Large intestine (tissue), 12 donors: ENCODE data around the gene CROCC. TPM values are rescaled to one million over a fixed set of nuclear protein-coding genes. Genes with fewer than 3 reads are reported as not detected.
"Not testable (repeated sequence)": the region's sequence is repeated elsewhere in the genome, so short reads cannot be mapped to it uniquely, and the experiment has no call there.

Experiments used
- DNase-seq, 2 donors: peaks; one replicate each; pipeline versions ENCODE4 v3.0.0 to v3.0.0-alpha.2; 2013
- H3K27ac ChIP-seq: one replicate; pipeline ENCODE4 v1.5.1; 2013; ENCODE audit warnings: low read length
- H3K27me3 ChIP-seq: 2 replicates; pipeline ENCODE4 v1.6.1; 2013; ENCODE audit warnings: low read length; ENCODE audit not compliant: control insufficient read depth, insufficient read depth
- H3K36me3 ChIP-seq: 2 replicates; pipeline ENCODE4 v1.6.1; 2013; ENCODE audit warnings: low read length; ENCODE audit not compliant: control insufficient read depth, insufficient read depth
- H3K4me1 ChIP-seq: one replicate; pipeline ENCODE4 v1.6.1; 2013; ENCODE audit warnings: low read length; ENCODE audit not compliant: control insufficient read depth, insufficient read depth
- H3K4me3 ChIP-seq: one replicate; pipeline ENCODE4 v1.5.1; 2013; ENCODE audit warnings: low read length
- H3K9me3 ChIP-seq: one replicate; pipeline ENCODE4 v1.6.1; 2013; ENCODE audit warnings: mild to moderate bottlenecking, low read depth, low read length, moderate library complexity; ENCODE audit not compliant: control insufficient read depth
- WGBS: methylation state at CpG from one replicate; pipeline ENCODE4 v1.1.5; 2013; ENCODE audit warnings: low lambda C conversion rate; ENCODE audit not compliant: insufficient coverage; 5-methylcytosine and 5-hydroxymethylcytosine counted together
- long read RNA-seq, 11 donors: transcript quantifications; one replicate each; lab custom pipeline, GENCODE V29; 2026
- polyA plus RNA-seq: library from polyadenylated mRNA; unstranded; fragments of 120-200 nt; gene quantifications from one replicate; pipeline ENCODE4 v1.2.1, GENCODE V29; 2013

Gene CROCC
- 24.8 TPM for polyA plus RNA-seq
- long read RNA-seq, donor 1: 0 reads
- long read RNA-seq, donor 2, partial matches to known transcripts: 27 of 35 reads
- long read RNA-seq, donor 2, other reads (novel, unspliced or antisense): 8 of 35 reads
- long read RNA-seq, donor 3: 0 reads
- long read RNA-seq, donor 4: 0 reads
- long read RNA-seq, donor 5, partial matches to known transcripts: 29 of 29 reads
- long read RNA-seq, donor 5, other reads (novel, unspliced or antisense): 0 of 29 reads
- long read RNA-seq, donor 6, partial matches to known transcripts: 21 of 80 reads
- long read RNA-seq, donor 6, other reads (novel, unspliced or antisense): 59 of 80 reads
- long read RNA-seq, donor 7: 0 reads
- long read RNA-seq, donor 8: 0 reads
- long read RNA-seq, donor 9: 0 reads
- long read RNA-seq, donor 10, partial matches to known transcripts: 9 of 9 reads
- long read RNA-seq, donor 10, other reads (novel, unspliced or antisense): 0 of 9 reads
- long read RNA-seq, donor 11, partial matches to known transcripts: 31 of 37 reads
- long read RNA-seq, donor 11, other reads (novel, unspliced or antisense): 6 of 37 reads

GRCh38 chr1:16921391-16922185 is at the start of gene CROCC:
TSS of gene CROCC (plus strand) at chr1:16921931. CDS start at chr1:16922019, 88 bp downstream.
- H3K9me3 ChIP-seq: no peaks in the 10 kb centered on the region
- H3K27ac ChIP-seq: no peak within 1 kb of the TSS
- H3K4me1 ChIP-seq: peaks cover 11% of the 10 kb centered on the region
- H3K4me3 ChIP-seq: no peak within 1 kb of the TSS
- WGBS: 5% methylated on average over 4 of the region's 17 CpGs
- no peaks in the 10 kb centered on the region for H3K27me3 ChIP-seq
- H3K36me3 ChIP-seq: no peaks in the 10 kb centered on the region
- DNase-seq: peak; percentile 53 to 71

- Histone ChIP-seq H3K4me3 (peak overlapping the region; percentile 23), H3K27me3 (peaks cover 39% of the 10 kb centered on the region)
- H3K36me3 ChIP-seq, H3K4me1 ChIP-seq, H3K27ac ChIP-seq, H3K9me3 ChIP-seq: not testable (repeated sequence)
- peak; percentile 40 to 41 for DNase-seq
- WGBS: no CpG with 5 or more reads among the region's 66 CpGs
These were observed 49.3 kb upstream of the CROCC start for GRCh38 chr1:16872152-16873075.

- H3K9me3 ChIP-seq, H3K4me1 ChIP-seq, H3K27ac ChIP-seq, H3K36me3 ChIP-seq, H3K4me3 ChIP-seq: not testable (repeated sequence)
- WGBS: 46% methylated on average over 3 of the region's 52 CpGs
- peak in 1 of 2 donors; percentile 57 for DNase-seq
- H3K27me3 ChIP-seq: peaks cover 39% of the 10 kb centered on the region
These were observed 48.5 kb upstream of the CROCC start for GRCh38 chr1:16873076-16873879.

GRCh38 chr1:16874968-16875765 is 46.6 kb upstream of the CROCC start:
- no CpG with 5 or more reads among the region's 35 CpGs for WGBS
- H3K4me3 ChIP-seq, H3K4me1 ChIP-seq, H3K27ac ChIP-seq, H3K36me3 ChIP-seq, DNase-seq, H3K9me3 ChIP-seq: not testable (repeated sequence)
- peaks cover 43% of the 10 kb centered on the region for H3K27me3 ChIP-seq

GRCh38 chr1:16881742-16882141 is 40.0 kb upstream of the CROCC start:
- not testable (repeated sequence) for H3K27me3 ChIP-seq, H3K4me3 ChIP-seq, H3K36me3 ChIP-seq, H3K27ac ChIP-seq, H3K9me3 ChIP-seq
- no CpG with 5 or more reads among the region's 1 CpG for WGBS
- H3K4me1 ChIP-seq: peaks cover 12% of the 10 kb centered on the region
- peak in 1 of 2 donors; percentile 64 for DNase-seq

- WGBS: 54% methylated on average over 4 of the region's 4 CpGs
- H3K27ac ChIP-seq: peak overlapping the region; percentile 24
- no peaks in the 10 kb centered on the region for H3K36me3 ChIP-seq
- peak in 1 of 2 donors; percentile 42 for DNase-seq
- H3K4me1 ChIP-seq: peaks cover 12% of the 10 kb centered on the region
- no peaks in the 10 kb centered on the region for H3K9me3 ChIP-seq
- H3K27me3 ChIP-seq: peaks cover 4% of the 10 kb centered on the region
- no peak overlapping the region for H3K4me3 ChIP-seq
These were observed 38.7 kb upstream of the CROCC start for GRCh38 chr1:16882986-16883385.

- H3K4me1 ChIP-seq: peaks cover 14% of the 10 kb centered on the region
- not testable (repeated sequence) for H3K27ac ChIP-seq, H3K36me3 ChIP-seq, H3K27me3 ChIP-seq, H3K4me3 ChIP-seq, H3K9me3 ChIP-seq, DNase-seq
- WGBS: 92% methylated on average over 4 of the region's 5 CpGs
These were observed 37.2 kb upstream of the CROCC start for GRCh38 chr1:16884487-16884886.

GRCh38 chr1:16886860-16887605 is 34.7 kb upstream of the CROCC start:
- H3K36me3 ChIP-seq: no peaks in the 10 kb centered on the region
- H3K27me3 ChIP-seq: no peaks in the 10 kb centered on the region
- DNase-seq: no peak
- peaks cover 2% of the 10 kb centered on the region for H3K9me3 ChIP-seq
- peaks cover 18% of the 10 kb centered on the region for H3K4me1 ChIP-seq
- H3K4me3 ChIP-seq: no peak overlapping the region
- 98% methylated on average over 9 of the region's 20 CpGs for WGBS
- no peak overlapping the region for H3K27ac ChIP-seq
